Astrocyte (in vitro differentiated cells and primary cell): Measurements from ENCODE around the gene CDK5R1. TPM values are rescaled to one million over a fixed set of nuclear protein-coding genes. Genes with fewer than 3 reads are reported as not detected.

Experiments
- DNase-seq: peaks from one replicate; pipeline ENCODE4 v3.0.0-alpha.2; 2010; ENCODE audit warnings: low read depth
- FAIRE-seq: peaks from 2 replicates; lab custom pipeline; 2011; peaks lifted over from hg19 to GRCh38; lab: Jason Lieb, UNC
- H2AFZ ChIP-seq: 2 replicates; pipeline ENCODE4 v1.6.0; 2012; ENCODE audit warnings: low read depth, low read length, inconsistent platforms
- H3K27ac ChIP-seq: 2 replicates; pipeline ENCODE4 v1.5.1; 2011; ENCODE audit warnings: low read depth, low read length, inconsistent platforms
- H3K27me3 ChIP-seq: 2 replicates; pipeline ENCODE4 v1.6.0; 2011; ENCODE audit warnings: low read length, inconsistent platforms; ENCODE audit not compliant: insufficient read depth
- H3K36me3 ChIP-seq: 2 replicates; pipeline ENCODE4 v1.5.1; 2011; ENCODE audit warnings: low read length, inconsistent platforms; ENCODE audit not compliant: insufficient read depth
- H3K4me1 ChIP-seq: 2 replicates; pipeline ENCODE4 v1.5.1; 2011; ENCODE audit warnings: low read length, inconsistent platforms; ENCODE audit not compliant: insufficient read depth
- H3K4me2 ChIP-seq: 2 replicates; pipeline ENCODE4 v1.6.0; 2012; ENCODE audit warnings: low read length, inconsistent platforms
- H3K4me3 ChIP-seq: 2 replicates; pipeline ENCODE4 v1.5.1; 2011; ENCODE audit warnings: low read depth, mild to moderate bottlenecking, low read length, inconsistent platforms; ENCODE audit not compliant: insufficient read depth
- H3K79me2 ChIP-seq: 2 replicates; pipeline ENCODE4 v1.6.0; 2012; ENCODE audit warnings: mild to moderate bottlenecking, low read length, inconsistent platforms; ENCODE audit not compliant: insufficient read depth
- H3K9ac ChIP-seq: 2 replicates; pipeline ENCODE4 v1.6.0; 2012; ENCODE audit warnings: mild to moderate bottlenecking, low read length, inconsistent platforms
- H3K9me3 ChIP-seq: 2 replicates; pipeline ENCODE4 v1.5.1; 2012; ENCODE audit warnings: low read depth, mild to moderate bottlenecking, low read length, inconsistent platforms; ENCODE audit not compliant: insufficient read depth
- H4K20me1 ChIP-seq: 2 replicates; pipeline ENCODE4 v1.6.0; 2012; ENCODE audit warnings: low read length, inconsistent platforms; ENCODE audit not compliant: insufficient read depth
- H3K27ac Mint-ChIP-seq: one replicate; pipeline ENCODE4 v1.8.0; 2021; ENCODE audit warnings: mild to moderate bottlenecking, mixed read lengths; ENCODE audit not compliant: unreplicated experiment
- H3K27me3 Mint-ChIP-seq: one replicate; pipeline ENCODE4 v1.8.0; 2021; ENCODE audit warnings: low read depth, mixed read lengths; ENCODE audit not compliant: unreplicated experiment
- H3K36me3 Mint-ChIP-seq: one replicate; pipeline ENCODE4 v1.8.0; 2021; ENCODE audit warnings: low read depth, mixed read lengths; ENCODE audit not compliant: unreplicated experiment
- H3K4me1 Mint-ChIP-seq: one replicate; pipeline ENCODE4 v1.8.0; 2021; ENCODE audit warnings: low read depth, mixed read lengths; ENCODE audit not compliant: unreplicated experiment
- H3K4me3 Mint-ChIP-seq: one replicate; pipeline ENCODE4 v1.8.0; 2021; ENCODE audit warnings: mild to moderate bottlenecking, moderate library complexity, mixed read lengths; ENCODE audit not compliant: unreplicated experiment
- H3K9me3 Mint-ChIP-seq: one replicate; pipeline ENCODE4 v1.8.0; 2021; ENCODE audit warnings: mild to moderate bottlenecking, mixed read lengths; ENCODE audit not compliant: unreplicated experiment
- EZH2 ChIP-seq: IDR thresholded peaks from 2 replicates; pipeline ENCODE4 v1.6.1; 2012; ENCODE audit warnings: mild to moderate bottlenecking, low read length, inconsistent platforms; ENCODE audit not compliant: insufficient read depth
- total RNA-seq: library from RNA; stranded (reverse); gene quantifications from 2 replicates; pipeline ENCODE4 v1.2.1, GENCODE V29; 2021
- TF ChIP-seq, protein P1 (sequence below): IDR thresholded peaks from 2 replicates; pipeline ENCODE4 v1.5.1; 2011; ENCODE audit warnings: low read depth, mild to moderate bottlenecking, inconsistent platforms, low read length, moderate library complexity; ENCODE audit not compliant: insufficient read depth

Gene CDK5R1
- total RNA-seq, 1 donor from 2014 or later: 7.6 TPM

DNA sequence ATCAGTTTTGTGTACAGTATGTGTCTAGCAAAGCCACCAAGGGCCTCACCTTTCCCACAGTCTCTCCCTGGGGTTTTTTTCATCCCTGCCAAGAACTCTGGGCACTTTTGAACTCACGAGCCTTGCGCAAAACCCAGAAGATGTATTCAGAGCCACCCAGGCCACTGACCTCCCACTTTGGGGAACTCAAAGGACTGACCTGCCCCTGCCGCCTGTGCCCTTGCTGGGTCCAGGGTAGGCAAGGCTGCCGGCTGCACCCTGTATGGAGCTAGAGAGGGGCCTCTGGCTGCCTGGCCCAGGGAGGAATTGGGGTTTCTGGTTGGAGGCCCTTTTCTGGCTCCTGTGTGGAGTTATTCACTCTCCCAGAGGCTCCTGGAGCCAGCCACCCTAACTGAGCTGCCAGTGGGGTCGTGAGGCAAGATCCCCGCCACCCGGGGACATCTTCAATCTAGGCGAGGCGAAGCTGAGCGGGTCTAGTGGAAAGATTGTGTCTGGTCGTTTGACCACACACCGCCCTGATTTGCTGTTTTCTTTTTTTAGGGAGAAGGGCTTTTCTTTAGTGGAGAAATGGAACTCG is 1.9 kb downstream of the CDK5R1 start:
- H3K27me3 ChIP-seq: no peaks in the 10 kb centered on the region
- Mint-ChIP-seq H3K4me3 (peak overlapping the region; percentile 89), H3K9me3 (no peaks in the 10 kb centered on the region), H3K27ac (no peak overlapping the region), H3K4me1 (peaks cover 35% of the 10 kb centered on the region), H3K36me3 (peaks cover 8% of the 10 kb centered on the region), H3K27me3 (no peaks in the 10 kb centered on the region)
- no peak overlapping the region for H3K27ac ChIP-seq
- peaks cover 32% of the 10 kb centered on the region for H3K4me1 ChIP-seq
- no peaks in the 10 kb centered on the region for H3K36me3 ChIP-seq
- peaks cover 39% of the 10 kb centered on the region for H4K20me1 ChIP-seq
- DNase-seq (no peak), FAIRE-seq (no peak)
- H3K4me3 ChIP-seq: no peak overlapping the region
- H3K79me2 ChIP-seq: peaks cover 9% of the 10 kb centered on the region
- H2AFZ ChIP-seq: no peak overlapping the region
- no peak overlapping the region for H3K4me2 ChIP-seq
- TF ChIP-seq, protein P1, sequence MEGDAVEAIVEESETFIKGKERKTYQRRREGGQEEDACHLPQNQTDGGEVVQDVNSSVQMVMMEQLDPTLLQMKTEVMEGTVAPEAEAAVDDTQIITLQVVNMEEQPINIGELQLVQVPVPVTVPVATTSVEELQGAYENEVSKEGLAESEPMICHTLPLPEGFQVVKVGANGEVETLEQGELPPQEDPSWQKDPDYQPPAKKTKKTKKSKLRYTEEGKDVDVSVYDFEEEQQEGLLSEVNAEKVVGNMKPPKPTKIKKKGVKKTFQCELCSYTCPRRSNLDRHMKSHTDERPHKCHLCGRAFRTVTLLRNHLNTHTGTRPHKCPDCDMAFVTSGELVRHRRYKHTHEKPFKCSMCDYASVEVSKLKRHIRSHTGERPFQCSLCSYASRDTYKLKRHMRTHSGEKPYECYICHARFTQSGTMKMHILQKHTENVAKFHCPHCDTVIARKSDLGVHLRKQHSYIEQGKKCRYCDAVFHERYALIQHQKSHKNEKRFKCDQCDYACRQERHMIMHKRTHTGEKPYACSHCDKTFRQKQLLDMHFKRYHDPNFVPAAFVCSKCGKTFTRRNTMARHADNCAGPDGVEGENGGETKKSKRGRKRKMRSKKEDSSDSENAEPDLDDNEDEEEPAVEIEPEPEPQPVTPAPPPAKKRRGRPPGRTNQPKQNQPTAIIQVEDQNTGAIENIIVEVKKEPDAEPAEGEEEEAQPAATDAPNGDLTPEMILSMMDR: no peak
- TF ChIP-seq EZH2: no peak
- no peaks in the 10 kb centered on the region for H3K9me3 ChIP-seq
- no peak overlapping the region for H3K9ac ChIP-seq

DNA sequence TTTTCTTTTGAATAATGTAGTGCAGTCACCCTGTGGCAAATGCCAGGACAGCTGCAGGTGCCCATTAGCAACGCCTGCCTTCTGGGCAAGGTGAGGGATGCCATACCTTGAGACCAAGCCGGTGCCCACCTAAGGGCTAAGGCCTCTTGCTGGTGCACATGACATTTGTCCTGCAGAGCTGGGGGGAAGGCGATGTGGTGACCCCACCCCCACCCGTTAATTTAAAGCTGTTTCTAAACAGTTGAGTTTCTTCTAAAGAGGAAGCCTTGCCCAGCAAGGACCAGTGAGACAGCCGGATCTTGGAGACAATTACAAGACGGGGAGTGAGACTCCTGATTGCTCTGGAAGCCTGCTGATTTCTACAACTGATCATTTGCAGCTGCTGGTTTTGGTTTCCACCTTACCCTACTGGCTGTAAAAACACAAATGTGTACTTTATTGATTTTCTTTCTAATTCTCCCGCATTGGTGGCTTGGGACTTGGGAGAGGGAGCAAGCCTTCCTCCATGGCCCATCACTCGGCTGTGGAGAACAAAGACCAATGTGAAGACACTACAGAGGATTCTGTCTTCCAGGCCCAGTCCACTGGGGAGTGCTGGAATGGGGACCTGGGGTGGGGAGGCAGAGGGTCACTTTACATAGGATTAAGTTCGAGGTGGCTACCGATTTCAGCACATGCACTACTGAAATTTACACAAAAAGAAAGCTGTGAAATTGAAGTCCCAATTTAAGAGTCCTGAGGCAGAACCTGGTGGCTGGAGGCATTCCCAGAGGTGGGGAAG is 2.7 kb downstream of the CDK5R1 start:
- Histone ChIP-seq H3K79me2 (peaks cover 9% of the 10 kb centered on the region), H3K4me2 (peak overlapping the region; percentile 40), H3K9ac (no peak overlapping the region), H3K4me3 (no peak overlapping the region), H4K20me1 (peaks cover 32% of the 10 kb centered on the region), H3K27ac (no peak overlapping the region), H3K36me3 (no peaks in the 10 kb centered on the region), H3K27me3 (no peaks in the 10 kb centered on the region), H2AFZ (no peak overlapping the region), H3K9me3 (no peaks in the 10 kb centered on the region), H3K4me1 (peaks cover 30% of the 10 kb centered on the region)
- peaks cover 30% of the 10 kb centered on the region for H3K4me1 Mint-ChIP-seq
- H3K9me3 Mint-ChIP-seq: no peaks in the 10 kb centered on the region
- peak overlapping the region; percentile 89 for H3K4me3 Mint-ChIP-seq
- no peak for FAIRE-seq
- DNase-seq: no peak
- no peak overlapping the region for H3K27ac Mint-ChIP-seq
- no peak for TF ChIP-seq EZH2
- TF ChIP-seq, protein P1: no peak
- H3K27me3 Mint-ChIP-seq: no peaks in the 10 kb centered on the region
- peaks cover 9% of the 10 kb centered on the region for H3K36me3 Mint-ChIP-seq

DNA sequence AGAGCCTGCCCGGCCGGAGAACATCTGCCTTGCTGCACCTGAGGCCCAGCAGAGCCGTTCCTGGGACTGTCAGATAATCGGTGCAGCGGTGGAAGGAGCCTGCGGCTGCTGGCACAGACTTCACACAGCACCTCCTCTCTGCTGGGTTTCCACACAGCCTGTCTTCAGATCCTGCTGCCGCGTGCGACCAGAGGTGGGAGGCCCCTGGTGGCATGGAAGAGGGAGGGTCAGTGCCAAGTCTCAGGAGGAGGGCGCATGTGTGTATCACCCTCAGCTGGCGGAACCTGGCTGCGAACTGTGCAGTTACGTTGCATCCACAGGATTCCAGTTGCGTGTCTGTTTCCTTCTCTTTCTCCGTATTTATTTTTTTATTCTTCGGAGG is 3.3 kb downstream of the CDK5R1 start:
- no peaks in the 10 kb centered on the region for H3K27me3 Mint-ChIP-seq
- peaks cover 30% of the 10 kb centered on the region for H3K4me1 Mint-ChIP-seq
- no peaks in the 10 kb centered on the region for H3K9me3 ChIP-seq
- FAIRE-seq (no peak), DNase-seq (no peak)
- H3K4me3 ChIP-seq: no peak overlapping the region
- H3K9me3 Mint-ChIP-seq: no peaks in the 10 kb centered on the region
- H2AFZ ChIP-seq: no peak overlapping the region
- TF ChIP-seq, protein P1: no peak
- no peak for TF ChIP-seq EZH2
- peaks cover 9% of the 10 kb centered on the region for H3K79me2 ChIP-seq
- H4K20me1 ChIP-seq: peaks cover 32% of the 10 kb centered on the region
- no peaks in the 10 kb centered on the region for H3K27me3 ChIP-seq
- H3K4me1 ChIP-seq: peaks cover 35% of the 10 kb centered on the region
- H3K9ac ChIP-seq: no peak overlapping the region
- H3K27ac ChIP-seq: no peak overlapping the region
- H3K27ac Mint-ChIP-seq: no peak overlapping the region
- peaks cover 9% of the 10 kb centered on the region for H3K36me3 Mint-ChIP-seq
- peak overlapping the region; percentile 57 for H3K4me3 Mint-ChIP-seq
- H3K36me3 ChIP-seq: no peaks in the 10 kb centered on the region
- peak overlapping the region; percentile 40 for H3K4me2 ChIP-seq
